Neuron (in vitro differentiated cells): ENCODE results near the gene ERCC6L.

Experiments
- H2AFZ ChIP-seq: one replicate; pipeline ENCODE4 v1.6.1; 2013; ENCODE audit warnings: low read depth, mild to moderate bottlenecking, inconsistent platforms, low read length, moderate library complexity
- H3K27me3 ChIP-seq: one replicate; pipeline ENCODE4 v1.6.1; 2013; ENCODE audit warnings: low read length; ENCODE audit not compliant: insufficient read depth
- H3K36me3 ChIP-seq: one replicate; pipeline ENCODE4 v1.6.1; 2013; ENCODE audit warnings: low read length; ENCODE audit not compliant: insufficient read depth
- H3K4me1 ChIP-seq: one replicate; pipeline ENCODE4 v1.6.1; 2013; ENCODE audit warnings: low read length; ENCODE audit not compliant: insufficient read depth
- H3K4me3 ChIP-seq: 2 replicates; pipeline ENCODE4 v1.5.1; 2013; ENCODE audit warnings: mild to moderate bottlenecking, low read length, moderate library complexity
- H3K9me3 ChIP-seq: one replicate; pipeline ENCODE4 v1.6.1; 2013; ENCODE audit warnings: low read length

ERCC6L gene

DNA sequence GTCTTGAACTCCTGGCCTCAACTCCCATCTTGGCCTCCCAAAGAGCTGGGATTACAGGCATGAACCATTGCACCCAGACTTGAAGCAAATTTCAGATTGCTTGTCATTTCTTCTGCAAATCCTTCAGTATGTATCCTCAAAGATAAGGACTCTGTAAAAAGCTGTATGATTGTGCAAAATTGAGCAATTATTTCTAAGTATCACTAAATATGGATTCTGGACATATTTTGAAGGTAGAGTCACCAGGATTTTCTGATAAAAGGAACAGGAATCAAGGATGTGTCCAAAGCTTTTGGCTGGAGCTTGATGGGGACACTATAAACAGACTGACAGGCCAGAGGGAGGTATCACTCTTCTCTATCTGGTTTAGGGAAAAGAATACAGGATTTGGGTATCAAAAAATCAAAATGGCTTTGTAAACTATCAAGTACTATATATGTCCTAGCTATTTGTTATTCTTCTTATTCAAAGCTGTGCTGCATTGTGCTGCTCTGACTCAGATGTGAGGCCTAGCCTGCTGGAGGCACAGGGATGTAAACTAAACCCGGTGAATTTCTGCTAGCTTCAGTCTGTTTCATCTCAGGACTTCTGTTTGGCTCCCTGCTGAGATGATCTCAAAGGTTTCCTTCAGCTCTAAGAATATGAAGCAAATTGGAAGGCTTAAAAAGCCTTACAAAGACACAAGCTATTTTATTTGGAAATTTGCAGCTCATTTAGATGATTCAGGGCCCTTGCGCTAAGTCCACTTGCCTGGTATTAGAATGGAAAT, 30.0 kb upstream of the ERCC6L start:
- Histone ChIP-seq H3K4me3 (no peak overlapping the region), H3K36me3 (peaks cover 60% of the 10 kb centered on the region), H3K4me1 (no peaks in the 10 kb centered on the region), H3K27me3 (no peaks in the 10 kb centered on the region), H2AFZ (no peak overlapping the region), H3K9me3 (no peaks in the 10 kb centered on the region)

DNA sequence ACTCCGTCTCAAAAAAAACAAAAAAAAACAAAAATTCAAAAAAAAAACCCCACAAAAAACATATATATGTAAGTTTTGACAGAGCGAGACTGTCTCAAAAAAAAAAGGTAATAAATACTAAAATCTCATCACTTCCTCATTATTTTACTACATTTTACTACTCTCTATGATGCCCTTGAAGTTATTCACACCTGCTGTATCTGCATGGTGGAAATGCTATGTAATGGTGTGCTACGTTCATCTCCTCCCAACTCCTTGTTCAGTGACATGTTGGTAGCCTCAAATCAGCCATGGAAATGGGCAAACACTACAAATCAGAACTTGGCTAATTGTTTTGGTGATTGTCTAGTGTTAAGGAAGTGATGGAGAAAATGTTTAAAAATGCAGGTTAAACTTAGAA, 26.4 kb upstream of the ERCC6L start:
- H3K36me3 ChIP-seq: peaks cover 25% of the 10 kb centered on the region
- no peaks in the 10 kb centered on the region for H3K27me3 ChIP-seq
- H2AFZ ChIP-seq: no peak overlapping the region
- H3K4me3 ChIP-seq: no peak overlapping the region
- no peaks in the 10 kb centered on the region for H3K9me3 ChIP-seq
- peaks cover 10% of the 10 kb centered on the region for H3K4me1 ChIP-seq

DNA sequence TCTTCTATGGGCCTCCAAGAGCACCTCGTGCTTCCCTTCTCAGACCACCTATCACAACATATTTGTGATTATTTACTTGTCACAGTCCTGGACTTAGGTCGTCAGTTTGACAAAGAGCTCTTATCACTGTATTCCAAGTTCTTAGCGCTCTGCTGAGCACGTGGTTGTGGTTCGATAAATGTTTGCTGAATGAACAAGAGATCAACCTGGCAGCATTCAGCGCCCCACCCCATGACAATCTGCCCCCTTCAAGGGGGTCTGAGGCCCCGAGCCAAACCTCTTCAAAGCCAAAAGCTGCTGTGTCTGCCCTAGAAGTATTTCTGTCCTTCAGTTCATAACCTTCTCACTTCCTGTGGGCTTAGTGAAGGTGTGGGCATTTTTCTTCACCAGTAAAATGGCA, 23.2 kb upstream of the ERCC6L start:
- Histone ChIP-seq H3K36me3 (no peaks in the 10 kb centered on the region), H3K4me1 (peaks cover 10% of the 10 kb centered on the region), H3K4me3 (no peak overlapping the region)

DNA sequence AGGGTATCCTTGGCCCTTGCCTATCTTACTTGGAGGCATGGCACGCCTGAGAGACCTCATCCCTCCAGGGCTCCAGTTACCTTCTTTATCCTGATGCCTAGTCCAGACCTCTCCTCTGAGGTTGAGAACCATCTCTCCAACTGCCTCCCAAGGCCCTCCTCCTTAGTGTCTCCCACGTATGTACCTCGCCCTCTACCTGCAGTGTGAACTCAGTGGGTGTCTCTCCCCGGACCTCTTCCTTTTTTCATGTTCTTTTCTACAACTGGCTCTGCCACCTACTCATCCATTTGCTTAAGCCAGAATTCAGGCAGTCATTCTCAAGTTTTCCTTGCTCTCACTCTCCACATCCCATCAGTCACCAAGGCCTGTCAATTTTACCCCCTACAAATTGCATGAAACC, 21.6 kb upstream of the ERCC6L start:
- peaks cover 4% of the 10 kb centered on the region for H3K27me3 ChIP-seq

More for the DNA sequence above, 23.2 kb upstream of the ERCC6L start:
- no peak overlapping the region for H2AFZ ChIP-seq
- H3K9me3 ChIP-seq: no peaks in the 10 kb centered on the region
- H3K27me3 ChIP-seq: no peaks in the 10 kb centered on the region

DNA sequence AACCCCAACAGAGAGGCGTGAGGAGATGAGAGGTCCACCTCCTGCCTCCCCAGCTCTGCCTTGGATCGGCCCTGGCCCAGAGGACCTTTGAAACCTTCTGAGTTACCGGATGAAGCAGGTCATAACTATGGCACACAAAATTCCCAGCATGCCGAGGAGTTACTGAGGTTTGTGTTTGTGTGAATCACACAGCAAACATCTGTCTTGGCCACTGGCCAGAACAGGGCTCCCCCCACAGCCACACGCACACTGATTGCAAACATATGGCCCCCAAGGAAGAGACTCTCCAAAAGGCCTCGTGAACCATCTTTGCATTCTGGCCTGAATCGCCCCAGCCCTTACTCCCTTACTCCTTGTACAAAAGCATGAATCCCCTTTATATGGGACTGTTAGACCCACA, 19.3 kb upstream of the ERCC6L start:
- no peak overlapping the region for H3K4me3 ChIP-seq
- H2AFZ ChIP-seq: no peak overlapping the region
- no peaks in the 10 kb centered on the region for H3K9me3 ChIP-seq
- H3K36me3 ChIP-seq: no peaks in the 10 kb centered on the region
- H3K4me1 ChIP-seq: peaks cover 7% of the 10 kb centered on the region
- peaks cover 4% of the 10 kb centered on the region for H3K27me3 ChIP-seq

More for the DNA sequence above, 21.6 kb upstream of the ERCC6L start:
- Histone ChIP-seq H3K36me3 (no peaks in the 10 kb centered on the region), H2AFZ (no peak overlapping the region), H3K9me3 (no peaks in the 10 kb centered on the region), H3K4me1 (peaks cover 10% of the 10 kb centered on the region), H3K4me3 (no peak overlapping the region)

DNA sequence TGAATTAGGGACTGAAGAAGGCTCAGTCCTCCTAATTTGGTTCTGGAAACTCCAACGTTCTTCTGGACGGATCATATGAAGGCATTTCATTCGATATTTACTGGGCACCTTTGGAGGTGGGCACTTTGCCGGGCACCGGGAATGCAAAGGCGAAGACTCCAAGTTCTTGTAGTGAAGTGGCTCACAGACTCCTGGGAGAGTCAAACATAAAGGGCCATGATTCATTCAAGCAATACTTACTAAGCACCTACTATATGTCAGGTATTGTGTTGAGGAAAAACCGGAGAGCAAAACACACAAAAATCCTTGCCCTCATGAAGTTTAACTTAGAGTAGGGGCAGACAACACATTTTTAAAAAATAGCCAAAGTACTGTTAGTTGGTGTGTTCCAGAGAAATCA, 17.0 kb upstream of the ERCC6L start:
- no peak overlapping the region for H3K4me3 ChIP-seq
- peaks cover 4% of the 10 kb centered on the region for H3K27me3 ChIP-seq
- no peaks in the 10 kb centered on the region for H3K4me1 ChIP-seq
- H3K9me3 ChIP-seq: no peaks in the 10 kb centered on the region
- no peak overlapping the region for H2AFZ ChIP-seq
- no peaks in the 10 kb centered on the region for H3K36me3 ChIP-seq

DNA sequence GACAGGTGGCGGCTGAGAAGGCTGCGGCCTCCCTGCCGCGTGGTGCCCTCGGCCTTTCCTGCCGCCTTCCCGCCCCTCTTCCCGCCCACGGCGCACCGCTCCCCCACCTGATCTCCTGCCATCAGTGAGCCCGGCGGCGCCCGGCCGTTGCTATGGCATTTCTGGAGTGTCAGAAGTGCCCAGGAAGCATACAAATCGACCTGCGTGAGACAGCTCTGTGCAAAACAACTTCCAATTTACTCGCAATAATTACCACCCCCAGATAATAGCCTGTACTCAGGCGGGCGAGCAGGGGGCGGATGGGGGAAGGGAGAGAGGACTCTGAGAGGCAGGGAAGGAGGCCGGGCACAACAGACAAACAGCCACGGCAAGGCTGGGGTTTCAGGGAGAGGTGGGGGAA, 16.6 kb upstream of the ERCC6L start:
- Histone ChIP-seq H3K36me3 (no peaks in the 10 kb centered on the region), H2AFZ (no peak overlapping the region), H3K27me3 (peaks cover 4% of the 10 kb centered on the region), H3K9me3 (no peaks in the 10 kb centered on the region), H3K4me1 (no peaks in the 10 kb centered on the region), H3K4me3 (no peak overlapping the region)

DNA sequence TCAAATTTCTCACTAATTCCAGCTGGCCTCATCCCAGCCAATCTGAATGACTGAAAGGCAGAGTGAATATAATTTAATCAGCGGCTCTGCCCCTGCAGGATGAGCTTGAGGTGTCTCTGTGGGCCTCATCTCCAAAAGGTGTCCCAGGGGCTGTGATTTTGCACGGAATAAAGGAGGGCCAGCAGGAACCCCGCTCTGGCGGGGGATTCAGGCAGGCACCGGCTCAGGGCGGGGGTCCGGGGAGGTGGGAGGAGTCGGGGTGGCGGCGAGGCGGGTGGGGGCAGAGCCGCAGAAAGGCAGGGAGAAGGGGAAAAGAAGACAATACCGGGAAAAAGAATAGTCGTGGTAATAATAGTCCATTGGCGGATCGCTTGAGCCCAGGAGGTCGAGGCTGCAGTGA, 16.0 kb upstream of the ERCC6L start:
- no peaks in the 10 kb centered on the region for H3K36me3 ChIP-seq
- no peak overlapping the region for H3K4me3 ChIP-seq
- H3K27me3 ChIP-seq: peaks cover 4% of the 10 kb centered on the region
- H3K4me1 ChIP-seq: no peaks in the 10 kb centered on the region
- no peaks in the 10 kb centered on the region for H3K9me3 ChIP-seq
- no peak overlapping the region for H2AFZ ChIP-seq

DNA sequence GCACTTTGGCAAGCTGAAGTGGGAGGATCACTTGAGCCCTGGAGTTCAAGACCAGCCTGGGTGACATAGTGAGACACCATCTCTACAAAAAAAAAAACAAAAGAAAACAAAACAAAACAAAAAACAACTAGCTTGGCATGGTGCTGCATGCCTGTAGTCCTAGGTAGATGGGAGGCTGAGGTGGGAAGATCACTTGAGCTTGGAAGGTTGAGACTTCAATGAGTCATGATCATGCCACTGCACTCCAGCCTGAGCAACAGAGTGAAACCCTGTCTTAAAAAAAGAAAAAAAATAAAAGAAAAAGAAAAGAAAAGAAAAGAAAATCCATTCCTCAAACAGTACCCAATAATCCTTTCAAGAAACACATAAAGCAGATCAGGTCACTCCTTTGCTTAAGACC, 14.9 kb upstream of the ERCC6L start:
- no peak overlapping the region for H3K4me3 ChIP-seq
- H3K4me1 ChIP-seq: no peaks in the 10 kb centered on the region
- no peak overlapping the region for H2AFZ ChIP-seq
- no peaks in the 10 kb centered on the region for H3K9me3 ChIP-seq
- no peaks in the 10 kb centered on the region for H3K36me3 ChIP-seq
- H3K27me3 ChIP-seq: peaks cover 4% of the 10 kb centered on the region

DNA sequence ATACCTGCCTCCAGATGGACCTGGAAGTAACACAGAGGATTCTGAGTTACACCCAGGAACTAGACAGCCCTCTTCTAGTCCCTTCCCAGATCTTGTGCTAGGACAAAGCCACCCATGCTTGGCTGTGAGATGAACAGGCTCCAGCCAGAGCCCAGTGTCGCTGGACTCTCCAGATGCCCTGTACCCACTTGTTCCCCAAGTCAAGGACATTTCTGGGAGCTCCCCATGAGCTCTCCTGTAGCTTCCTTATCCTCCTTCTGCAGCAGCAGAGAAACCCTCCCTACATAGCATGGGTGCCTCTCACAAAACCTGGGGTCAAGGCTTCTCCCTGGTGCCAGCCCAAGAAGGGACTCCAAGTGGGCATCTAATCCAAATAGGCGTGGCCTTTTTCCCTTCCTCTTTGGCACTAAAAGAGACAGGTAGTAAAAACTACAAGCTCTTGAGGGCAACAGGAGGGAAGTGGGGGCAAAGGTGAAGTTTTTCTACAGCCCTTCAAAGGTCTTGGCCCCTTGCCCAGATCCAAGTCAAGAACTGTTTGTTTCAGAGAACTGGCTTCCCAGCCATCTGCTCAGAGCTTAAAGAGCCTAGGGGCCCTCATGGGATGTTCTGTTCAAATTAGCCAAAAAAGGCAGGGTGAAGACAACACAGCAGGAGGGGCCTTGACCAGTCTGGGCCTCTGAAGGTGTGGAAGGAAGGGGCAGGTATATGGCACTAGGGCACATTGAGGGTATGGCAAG, 8.5 kb upstream of the ERCC6L start:
- H3K4me1 ChIP-seq: no peaks in the 10 kb centered on the region
- no peaks in the 10 kb centered on the region for H3K9me3 ChIP-seq

DNA sequence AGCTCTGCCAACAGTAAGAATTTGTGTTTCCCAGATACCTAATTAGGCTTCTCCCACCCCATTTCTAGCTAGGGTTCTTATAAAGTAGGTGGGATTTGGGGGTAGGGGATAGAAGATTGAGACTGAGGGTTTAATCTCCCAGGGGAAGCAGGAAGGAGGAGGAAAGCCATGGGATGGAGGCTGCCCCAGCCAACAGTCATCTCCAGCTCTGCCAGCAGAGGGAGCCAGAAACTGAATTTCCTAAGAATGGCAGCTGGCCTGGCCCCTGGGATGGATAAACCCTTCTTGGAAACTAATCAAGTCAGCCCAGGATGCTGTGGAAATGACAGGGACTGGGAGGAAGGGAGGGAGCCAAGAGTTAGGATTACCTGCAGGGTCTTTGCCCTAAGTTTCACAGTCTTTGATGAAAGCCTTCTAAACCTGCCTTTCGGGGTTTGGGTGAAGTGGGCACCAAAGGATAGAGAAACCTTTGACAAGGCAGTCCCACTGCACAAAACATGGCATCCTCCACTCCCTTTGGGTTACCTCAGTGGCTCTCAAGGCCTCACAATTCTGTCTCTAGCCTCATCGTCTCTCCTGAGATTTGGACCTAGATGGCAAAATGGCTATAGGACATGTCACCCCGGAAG, 6.7 kb upstream of the ERCC6L start:
- Histone ChIP-seq H3K36me3 (no peaks in the 10 kb centered on the region), H3K4me1 (no peaks in the 10 kb centered on the region), H3K9me3 (no peaks in the 10 kb centered on the region), H3K27me3 (no peaks in the 10 kb centered on the region), H3K4me3 (no peak overlapping the region), H2AFZ (no peak overlapping the region)

More for the DNA sequence above, 8.5 kb upstream of the ERCC6L start:
- no peak overlapping the region for H2AFZ ChIP-seq
- H3K4me3 ChIP-seq: no peak overlapping the region
- H3K27me3 ChIP-seq: no peaks in the 10 kb centered on the region
- no peaks in the 10 kb centered on the region for H3K36me3 ChIP-seq

DNA sequence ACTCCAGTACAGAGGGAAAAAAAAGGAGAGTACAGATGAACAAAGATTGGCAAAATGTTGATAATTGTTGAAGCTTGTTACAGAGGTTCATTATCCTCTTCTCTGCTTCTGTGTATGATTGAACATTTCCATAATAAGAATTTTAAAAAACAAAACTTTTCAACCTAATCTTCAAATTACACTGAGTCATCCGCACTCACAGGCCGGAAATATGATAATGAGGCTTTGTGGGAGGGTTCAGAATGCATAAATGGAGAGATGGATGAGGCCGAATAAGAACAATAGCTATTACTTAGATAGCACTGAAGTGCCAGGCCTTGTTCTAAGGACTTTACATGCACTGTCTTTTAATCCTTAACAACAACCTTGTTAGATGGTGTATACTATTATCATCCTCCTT, 4.6 kb upstream of the ERCC6L start:
- Histone ChIP-seq H2AFZ (no peak overlapping the region), H3K4me3 (no peak overlapping the region), H3K9me3 (no peaks in the 10 kb centered on the region), H3K36me3 (no peaks in the 10 kb centered on the region), H3K27me3 (no peaks in the 10 kb centered on the region), H3K4me1 (no peaks in the 10 kb centered on the region)

DNA sequence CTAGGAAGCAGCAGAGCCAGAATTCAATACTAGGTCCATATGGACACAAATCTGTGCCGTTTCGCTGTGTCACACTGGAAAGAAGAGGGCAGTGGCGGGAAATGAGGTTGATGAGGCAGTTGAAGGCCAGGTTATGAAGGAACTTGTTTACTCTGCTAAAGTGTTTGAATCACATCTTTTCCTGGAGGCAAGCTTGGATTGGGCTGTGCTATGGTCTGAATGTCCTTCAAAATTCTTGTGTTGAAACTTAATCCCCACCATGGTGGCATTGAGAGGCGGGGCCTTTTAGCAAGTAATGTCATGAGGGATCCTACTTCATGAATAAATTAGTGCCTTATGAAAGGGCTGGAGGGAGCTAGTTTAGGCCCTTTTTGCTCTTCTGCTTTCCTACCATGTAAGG, 2.1 kb upstream of the ERCC6L start:
- Histone ChIP-seq H2AFZ (no peak overlapping the region), H3K4me3 (no peak overlapping the region), H3K9me3 (peaks cover under 1% of the 10 kb centered on the region), H3K4me1 (no peaks in the 10 kb centered on the region), H3K27me3 (no peaks in the 10 kb centered on the region), H3K36me3 (no peaks in the 10 kb centered on the region)
